Measurements from ENCODE around the gene UNC45A.
"Not testable (repeated sequence)": the region's sequence is repeated elsewhere in the genome, so short reads cannot be mapped to it uniquely, and the experiment has no call there.

UNC45A gene

GRCh38 chr15:90902840-90903732, 32.0 kb upstream of the UNC45A start, which contains the start of gene MAN2A2:
MAN2A2 (plus strand) TSS chr15:90903302; CDS start chr15:90904208, 906 bp downstream.
- DNase-seq (ENCODE audit: low read depth in 2 of 2) = peak; percentile 66 to 68

GRCh38 chr15:90903733-90904536, 31.1 kb upstream of the UNC45A start:
- DNase-seq (ENCODE audit: low read depth in 2 of 2) = no peak

- no peak for DNase-seq (ENCODE audit: low read depth in 2 of 2)
These were observed 30.3 kb upstream of the UNC45A start for GRCh38 chr15:90904746-90905145.

GRCh38 chr15:90905306-90906180, 29.5 kb upstream of the UNC45A start:
- DNase-seq (ENCODE audit: low read depth in 2 of 2) = no peak

GRCh38 chr15:90906181-90906849, 28.8 kb upstream of the UNC45A start:
- DNase-seq (ENCODE audit: low read depth in 2 of 2) = no peak

GRCh38 chr15:90907051-90907660, 27.9 kb upstream of the UNC45A start:
- DNase-seq (ENCODE audit: low read depth in 2 of 2) = no peak

GRCh38 chr15:90907838-90908507, 27.1 kb upstream of the UNC45A start:
- DNase-seq (ENCODE audit: low read depth in 2 of 2) = no peak

GRCh38 chr15:90909449-90909848, 25.6 kb upstream of the UNC45A start:
- DNase-seq (ENCODE audit: low read depth in 2 of 2) = not testable (repeated sequence)

GRCh38 chr15:90909976-90910375, 25.1 kb upstream of the UNC45A start:
- no peak for DNase-seq (ENCODE audit: low read depth in 2 of 2)

- no peak for DNase-seq (ENCODE audit: low read depth in 2 of 2)
These were observed 24.4 kb upstream of the UNC45A start for GRCh38 chr15:90910441-90911301.

GRCh38 chr15:90911302-90911623, 23.8 kb upstream of the UNC45A start:
- DNase-seq (ENCODE audit: low read depth in 2 of 2) = no peak

- DNase-seq (ENCODE audit: low read depth in 2 of 2) = no peak
These were observed 22.9 kb upstream of the UNC45A start for GRCh38 chr15:90911906-90912769.

GRCh38 chr15:90912770-90913075, 22.4 kb upstream of the UNC45A start:
- no peak for DNase-seq (ENCODE audit: low read depth in 2 of 2)

- DNase-seq (ENCODE audit: low read depth in 2 of 2) = no peak
These were observed 21.6 kb upstream of the UNC45A start for GRCh38 chr15:90913398-90913944.

GRCh38 chr15:90914305-90915080, 20.6 kb upstream of the UNC45A start:
- DNase-seq (ENCODE audit: low read depth in 2 of 2) = no peak

- DNase-seq (ENCODE audit: low read depth in 2 of 2) = no peak
These were observed 19.8 kb upstream of the UNC45A start for GRCh38 chr15:90915216-90915807.

GRCh38 chr15:90915808-90916440, 19.2 kb upstream of the UNC45A start:
- no peak for DNase-seq (ENCODE audit: low read depth in 2 of 2)

All from stimulated activated CD8-positive, alpha-beta memory T cell treated with anti-CD3 and anti-CD28 coated beads, Interleukin-15, amount 100 ng/mL, for 4 hours (primary cell).